GM21717 (cell line): Measurements from ENCODE around the gene IL36G.

Source experiments
- ATAC-seq: cut with Tn5 transposase; IDR thresholded peaks from one replicate; pipeline ENCODE4 v1.9.1; 2021; ENCODE audit warnings: mild to moderate bottlenecking, moderate library complexity; ENCODE audit not compliant: unreplicated experiment

IL36G gene

DNA sequence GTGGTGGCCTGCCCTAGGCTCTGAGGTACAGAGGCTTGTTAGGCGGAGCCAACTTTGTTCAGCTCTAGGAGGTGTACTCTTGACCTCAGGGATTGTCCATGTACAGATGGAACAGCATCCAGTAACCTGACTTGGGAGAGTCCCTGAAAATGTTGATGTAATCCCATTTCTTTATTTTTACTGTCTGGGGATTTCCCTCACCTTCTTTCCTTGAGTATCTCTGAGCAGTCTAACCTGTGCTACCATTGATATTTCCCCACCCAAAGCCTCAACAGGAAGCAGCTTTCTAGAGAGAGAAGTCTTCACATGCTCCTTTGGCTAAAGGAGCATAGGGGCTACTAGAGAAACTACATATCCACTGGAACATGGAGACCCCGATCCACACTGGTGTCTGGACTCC, 37.8 kb downstream of the IL36G start:
- ATAC-seq = no peak

DNA sequence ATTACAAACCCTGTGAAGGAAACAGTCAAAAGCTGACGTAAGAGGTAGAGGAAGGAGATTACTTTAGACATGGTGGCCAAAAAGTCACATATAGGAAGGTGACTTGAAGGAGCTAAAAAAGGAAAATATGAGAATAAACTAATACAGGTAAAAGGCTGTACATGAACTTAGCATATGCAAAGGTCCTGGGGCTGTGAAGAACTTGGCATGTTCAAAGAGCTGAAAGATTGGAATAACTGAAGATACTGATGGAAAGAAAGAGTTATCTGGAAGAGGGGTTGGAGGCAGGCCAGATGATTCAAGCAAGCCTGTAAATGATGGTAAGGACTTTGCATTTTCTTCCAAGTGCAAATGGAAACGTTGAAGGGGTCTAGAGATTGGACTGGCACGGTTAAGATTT, 40.7 kb downstream of the IL36G start:
- ATAC-seq = no peak

DNA sequence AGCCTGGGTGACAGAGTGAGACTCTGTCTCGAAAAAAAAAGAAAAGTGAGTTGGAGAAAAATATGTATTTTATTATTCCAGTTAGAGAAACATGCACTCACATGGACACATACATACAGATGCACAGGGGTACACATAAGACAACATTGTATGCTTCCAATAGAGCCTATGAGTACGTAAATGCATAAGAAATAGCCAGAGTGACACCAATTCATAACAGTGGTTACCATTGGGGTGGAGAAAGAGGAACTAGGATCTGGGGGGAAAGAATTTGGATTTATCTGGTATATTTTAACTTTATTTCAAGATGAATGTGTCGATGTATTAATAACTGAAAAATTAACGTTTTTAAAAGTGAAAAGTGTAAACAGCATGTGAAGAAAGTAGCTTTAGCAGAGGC, 43.5 kb downstream of the IL36G start:
- no peak for ATAC-seq

DNA sequence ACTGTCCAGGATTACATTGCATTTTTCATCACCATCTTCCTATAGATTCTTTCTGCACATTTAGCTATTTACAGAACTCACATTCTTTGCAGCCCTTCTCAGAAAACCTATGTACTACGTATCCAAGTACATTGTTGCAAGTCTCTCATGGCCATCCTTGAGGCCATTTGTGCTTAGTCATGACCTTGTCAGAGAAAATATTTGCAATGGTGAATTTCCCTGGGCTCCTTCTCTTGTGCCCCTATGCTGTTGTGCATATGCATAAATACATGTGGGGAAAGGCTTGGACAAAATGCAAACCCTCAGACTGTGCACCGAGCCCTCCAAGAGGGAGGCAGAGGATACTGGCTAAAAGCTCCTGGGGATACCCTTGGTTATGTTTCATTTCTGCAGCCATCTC, 47.0 kb downstream of the IL36G start:
- ATAC-seq = no peak

DNA sequence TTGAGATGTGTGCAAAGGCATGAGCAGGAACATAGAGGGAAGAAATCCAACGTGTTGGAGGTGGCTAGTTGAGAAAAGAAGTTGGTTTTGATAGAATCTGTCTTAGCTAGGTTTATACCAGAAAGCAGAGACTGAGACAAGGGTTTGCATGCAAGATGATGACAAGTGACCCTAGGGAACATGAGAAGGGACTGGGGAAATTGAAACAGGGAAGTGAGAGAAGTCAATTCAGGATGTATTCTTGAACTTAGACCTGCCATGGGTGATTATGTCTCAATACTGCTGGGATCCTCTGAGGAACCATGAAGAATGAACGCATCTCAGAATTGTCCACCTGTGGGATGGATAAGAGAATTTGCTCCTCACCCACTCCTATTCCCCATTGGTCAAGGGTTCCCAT, 47.9 kb downstream of the IL36G start:
- no peak for ATAC-seq

DNA sequence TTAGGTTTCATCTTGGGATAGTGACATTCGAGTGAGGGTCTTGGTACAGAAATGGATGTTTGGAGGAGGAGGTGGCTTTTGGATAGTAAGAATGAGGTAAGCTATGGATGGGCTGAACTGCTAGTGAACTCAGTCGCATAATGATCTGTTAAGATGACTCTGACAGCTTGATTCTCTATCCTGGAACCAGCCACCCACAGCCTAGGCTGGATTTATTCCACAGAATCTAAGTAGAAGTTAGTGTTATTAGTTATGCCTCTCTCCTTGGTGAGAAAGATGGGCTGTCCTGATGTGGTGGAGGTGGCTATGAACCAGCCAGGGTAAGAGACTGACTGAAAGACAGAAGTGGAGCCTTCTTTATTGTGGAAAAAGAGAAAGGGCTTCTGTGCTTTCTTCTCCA, 49.9 kb downstream of the IL36G start:
- ATAC-seq = no peak

DNA sequence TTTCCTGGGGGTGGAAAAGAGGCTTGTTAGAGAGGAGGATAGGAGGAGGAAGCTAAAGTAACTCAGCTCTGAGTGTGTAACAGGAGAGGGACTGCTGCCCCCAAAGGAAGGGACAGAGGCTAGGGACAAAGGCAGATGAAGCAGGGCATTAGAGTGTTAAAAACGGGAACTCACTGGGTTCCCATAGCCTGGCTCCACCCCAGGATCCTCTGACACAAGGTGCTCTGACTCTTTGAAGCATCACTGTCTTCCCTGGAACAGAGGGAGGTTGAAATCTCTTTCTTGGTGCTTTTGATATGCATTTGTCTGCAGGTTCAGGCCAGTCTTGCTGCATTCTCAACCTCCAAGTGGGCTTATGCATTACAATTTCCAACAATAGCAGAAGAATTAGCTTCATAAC, 50.3 kb downstream of the IL36G start:
- ATAC-seq = no peak

DNA sequence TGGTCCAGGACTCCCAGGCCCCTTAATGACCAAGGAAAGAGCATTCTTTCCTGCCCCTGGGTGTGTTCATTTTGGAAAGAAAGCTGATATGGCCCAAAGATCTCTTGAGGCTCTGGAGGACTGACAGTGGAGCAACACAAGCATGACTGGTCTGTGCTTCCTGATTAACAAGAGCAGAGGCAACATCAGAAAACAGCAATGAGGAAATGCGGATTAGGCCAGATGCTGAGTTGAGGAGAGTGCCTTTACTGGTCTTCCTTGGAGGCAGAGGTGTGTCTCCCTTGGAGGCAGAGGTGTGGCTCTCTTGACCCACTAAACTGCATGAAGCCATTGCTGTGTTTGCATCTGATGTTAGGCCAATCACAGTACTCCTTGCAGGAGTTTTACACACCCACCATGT, 54.9 kb downstream of the IL36G start:
- ATAC-seq = no peak

DNA sequence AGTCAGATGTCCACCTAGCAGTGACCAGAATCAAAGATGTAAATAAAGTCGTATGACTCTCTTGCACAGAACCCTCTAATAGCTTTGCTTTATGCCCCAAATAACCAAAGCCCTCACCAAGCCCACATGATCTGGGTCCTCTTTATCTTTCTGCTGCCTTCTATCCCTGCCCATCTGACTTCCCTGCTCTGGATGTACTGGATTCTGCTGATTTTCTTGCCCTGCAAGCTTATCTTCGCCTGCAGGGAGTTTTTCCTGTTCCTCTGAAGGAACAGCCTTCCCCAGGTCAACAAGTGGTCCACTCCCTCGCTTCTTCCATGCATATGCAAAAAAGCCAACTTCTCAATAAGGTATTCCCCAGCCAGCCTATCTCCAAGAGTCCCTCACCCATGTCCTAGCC, 56.2 kb downstream of the IL36G start:
- no peak for ATAC-seq
